Colon (tissue), 2 donors: ENCODE data around the gene GABRE.
"Not testable (repeated sequence)": the region's sequence is repeated elsewhere in the genome, so short reads cannot be mapped to it uniquely, and the experiment has no call there.

Experiments used
- FAIRE-seq: peaks from 2 replicates; lab custom pipeline; 2012; peaks lifted over from hg19 to GRCh38; lab: Jason Lieb, UNC
- donor health status: control.
- donor health status: control.

GABRE gene

GRCh38 chrX:151970027-151970426, 4.4 kb downstream of the GABRE start:
- FAIRE-seq = no peak

DNA sequence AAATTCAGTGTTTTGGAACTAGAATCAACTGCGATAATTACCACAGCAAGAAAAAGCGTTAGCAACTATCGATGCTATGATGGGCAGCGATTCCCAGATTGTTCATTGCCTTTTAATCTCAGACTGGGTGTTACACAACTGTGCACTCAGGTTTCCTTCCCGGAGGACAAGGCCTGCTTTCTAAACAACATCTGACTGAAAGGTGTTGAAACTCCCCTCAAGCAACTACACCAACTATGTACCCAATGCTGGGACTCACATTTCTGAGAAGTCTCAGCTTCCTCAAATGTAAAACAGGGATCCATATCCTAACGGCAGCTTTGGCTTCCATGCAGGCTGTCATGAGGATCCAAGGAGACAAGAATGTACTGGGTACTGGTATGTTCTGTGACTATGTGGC, 8.2 kb downstream of the GABRE start:
- no peak for FAIRE-seq

DNA sequence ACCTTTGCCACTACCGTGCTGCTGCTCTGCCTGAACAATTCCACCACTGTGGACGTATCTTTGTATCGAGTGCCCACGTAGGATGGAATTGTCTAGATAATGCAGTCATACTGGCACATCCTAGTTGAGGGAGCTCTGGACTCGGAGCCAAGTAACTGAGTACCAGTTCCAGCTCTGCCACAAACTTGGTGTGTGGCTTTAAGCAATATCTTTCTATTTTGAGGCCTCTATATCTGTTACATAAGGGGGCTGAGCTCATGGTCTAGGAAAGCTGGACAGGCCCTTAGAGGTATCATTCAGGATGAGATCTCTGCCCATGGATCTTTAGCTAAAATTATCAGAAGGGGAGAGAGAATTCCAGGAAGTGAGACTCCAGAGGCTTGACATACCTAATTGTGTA, 12.4 kb downstream of the GABRE start:
- FAIRE-seq = no peak

DNA sequence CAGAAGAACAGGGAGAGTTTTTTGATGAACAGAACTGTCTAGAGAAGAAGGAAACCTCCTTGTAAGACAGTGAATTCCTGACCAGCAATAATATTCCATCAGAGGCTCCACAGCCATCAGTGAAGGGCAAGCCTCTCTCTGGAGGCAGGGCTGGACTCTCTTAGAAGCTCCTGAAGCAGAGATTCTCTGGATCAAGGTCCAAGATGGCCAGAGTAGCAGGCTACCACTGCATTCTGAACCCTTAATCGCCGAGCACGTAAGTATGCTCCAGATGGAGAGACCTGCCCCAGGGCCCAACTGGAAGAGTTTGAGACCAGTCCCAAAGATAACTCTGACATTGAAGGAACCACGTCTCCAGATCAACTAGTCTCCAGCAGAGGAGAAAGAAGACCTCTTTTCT, 16.4 kb downstream of the GABRE start:
- FAIRE-seq = no peak

DNA sequence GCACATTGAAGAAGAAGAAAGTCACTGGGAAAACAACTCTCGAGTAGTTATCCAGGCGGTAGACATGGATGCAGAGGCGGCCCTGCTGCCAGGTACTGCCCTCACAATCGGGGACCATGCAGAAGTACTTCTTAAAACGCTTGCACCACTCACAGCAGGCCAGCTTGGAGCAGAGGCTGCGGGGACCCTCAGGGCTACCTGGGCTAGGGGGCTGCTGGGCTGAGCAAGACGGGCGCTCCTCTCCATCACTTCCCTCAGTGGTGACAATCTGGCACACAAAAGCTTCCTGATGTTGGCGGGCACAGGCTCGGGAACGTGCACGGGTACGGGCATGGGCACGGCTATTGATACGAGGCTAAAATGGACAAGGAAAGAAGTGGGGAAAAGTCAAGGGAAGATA, 19.7 kb downstream of the GABRE start:
- FAIRE-seq = no peak

GRCh38 chrX:151938172-151938571, 36.3 kb downstream of the GABRE start:
- FAIRE-seq = no peak

DNA sequence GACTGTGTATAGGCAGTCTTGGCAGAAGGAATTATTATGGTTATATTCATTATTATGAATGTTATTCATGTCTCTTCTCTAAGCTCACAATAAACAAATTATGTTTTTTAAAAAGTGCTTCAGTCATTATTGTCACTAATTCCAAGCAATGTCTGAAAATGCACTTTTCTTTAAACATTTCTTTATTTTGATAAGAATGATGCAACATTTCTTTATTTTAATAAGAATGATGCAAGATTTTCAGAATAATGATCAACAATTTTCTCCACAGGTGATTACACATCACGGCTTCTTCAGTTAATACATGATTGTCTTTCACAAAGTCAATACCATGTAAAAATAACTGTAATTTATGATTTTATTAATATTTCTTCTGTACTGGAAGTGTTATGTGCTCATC, 39.1 kb downstream of the GABRE start:
- FAIRE-seq = peak; percentile 82

GRCh38 chrX:151929126-151929525, 45.4 kb downstream of the GABRE start:
- FAIRE-seq = no peak

DNA sequence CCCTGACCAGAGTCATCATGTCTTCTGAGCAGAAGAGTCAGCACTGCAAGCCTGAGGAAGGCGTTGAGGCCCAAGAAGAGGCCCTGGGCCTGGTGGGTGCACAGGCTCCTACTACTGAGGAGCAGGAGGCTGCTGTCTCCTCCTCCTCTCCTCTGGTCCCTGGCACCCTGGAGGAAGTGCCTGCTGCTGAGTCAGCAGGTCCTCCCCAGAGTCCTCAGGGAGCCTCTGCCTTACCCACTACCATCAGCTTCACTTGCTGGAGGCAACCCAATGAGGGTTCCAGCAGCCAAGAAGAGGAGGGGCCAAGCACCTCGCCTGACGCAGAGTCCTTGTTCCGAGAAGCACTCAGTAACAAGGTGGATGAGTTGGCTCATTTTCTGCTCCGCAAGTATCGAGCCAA, 50.8 kb downstream of the GABRE start:
- FAIRE-seq = no peak

DNA sequence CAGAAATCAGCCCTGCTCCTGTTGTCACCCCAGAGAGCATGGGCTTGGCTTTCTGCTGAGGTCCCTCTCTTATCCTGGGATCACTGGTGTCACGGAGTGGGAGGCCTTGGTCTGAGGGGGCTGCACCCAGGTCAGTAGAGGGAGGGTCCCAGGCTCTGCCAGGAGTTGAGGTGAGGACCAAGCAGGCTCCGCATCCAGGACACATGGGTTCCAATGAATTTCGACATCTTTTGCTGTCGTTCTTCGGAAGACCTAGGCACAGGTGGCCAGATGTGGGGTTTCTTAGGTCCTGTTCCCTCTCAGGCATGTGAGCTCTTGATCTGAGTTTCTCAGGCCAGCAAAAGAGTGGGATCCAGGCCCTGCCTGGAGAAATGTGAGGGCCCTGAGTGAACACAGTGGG, 51.8 kb downstream of the GABRE start:
- no peak for FAIRE-seq

DNA sequence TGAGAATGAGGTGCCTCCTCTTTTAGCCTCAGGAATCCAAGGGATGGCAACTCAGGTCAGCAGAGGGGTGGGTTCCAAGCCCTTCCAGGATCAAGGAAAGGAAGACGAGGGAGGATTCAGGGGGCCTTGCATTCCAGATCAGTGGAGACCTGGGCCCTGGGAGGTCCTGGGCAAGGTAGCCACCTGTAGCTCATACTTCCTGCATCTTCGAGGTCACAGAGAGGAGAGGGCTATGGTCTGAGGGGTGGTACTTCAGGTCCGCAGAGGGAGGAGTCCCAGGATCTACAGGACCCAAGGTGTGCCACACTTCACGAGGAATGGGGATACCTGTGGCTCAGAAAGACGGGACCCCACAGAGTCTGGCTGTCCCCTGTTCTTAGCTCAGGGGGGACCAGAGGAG, 52.6 kb downstream of the GABRE start:
- no peak for FAIRE-seq

DNA sequence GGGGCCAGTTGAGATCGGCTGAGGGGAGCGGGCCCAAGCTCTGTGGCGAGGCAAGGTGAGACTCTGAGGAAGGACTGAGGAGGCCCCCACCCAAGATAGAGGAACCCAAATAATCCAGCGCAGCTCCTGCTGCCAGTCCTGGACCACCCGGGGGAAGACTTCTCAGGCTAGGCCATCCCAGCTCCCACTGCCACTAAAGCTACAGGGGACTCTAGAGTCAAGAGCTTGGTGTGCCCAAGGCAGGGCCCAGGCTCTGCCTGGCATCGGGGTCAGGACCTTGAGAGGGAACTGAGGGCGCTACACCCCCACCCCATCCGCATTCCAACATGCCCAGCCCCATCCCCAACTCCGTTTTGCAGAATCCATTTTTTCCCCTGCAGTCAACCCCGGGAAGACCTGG, 53.2 kb downstream of the GABRE start:
- FAIRE-seq = no peak

GRCh38 chrX:151920530-151920929, 53.9 kb downstream of the GABRE start:
- FAIRE-seq = no peak

DNA sequence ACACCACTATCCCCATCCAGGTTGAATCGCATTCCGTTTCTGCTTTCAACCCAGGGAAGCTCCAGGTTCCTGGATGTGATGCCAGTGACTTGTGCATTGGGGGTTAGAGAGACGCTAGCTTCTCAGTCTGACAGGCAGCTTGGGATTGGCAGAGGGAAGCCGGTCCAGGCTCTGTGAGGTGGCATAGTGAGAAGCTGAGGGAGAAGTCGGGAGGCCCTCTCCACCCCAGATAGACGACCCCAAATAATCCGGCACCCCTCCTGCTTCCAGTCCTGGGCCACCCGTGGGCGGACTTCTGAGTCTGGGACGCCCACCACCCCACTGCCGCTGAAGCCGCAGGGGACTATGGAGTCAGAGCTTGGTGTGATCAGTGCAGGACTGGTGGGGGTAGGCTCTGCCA, 54.4 kb downstream of the GABRE start:
- no peak for FAIRE-seq

DNA sequence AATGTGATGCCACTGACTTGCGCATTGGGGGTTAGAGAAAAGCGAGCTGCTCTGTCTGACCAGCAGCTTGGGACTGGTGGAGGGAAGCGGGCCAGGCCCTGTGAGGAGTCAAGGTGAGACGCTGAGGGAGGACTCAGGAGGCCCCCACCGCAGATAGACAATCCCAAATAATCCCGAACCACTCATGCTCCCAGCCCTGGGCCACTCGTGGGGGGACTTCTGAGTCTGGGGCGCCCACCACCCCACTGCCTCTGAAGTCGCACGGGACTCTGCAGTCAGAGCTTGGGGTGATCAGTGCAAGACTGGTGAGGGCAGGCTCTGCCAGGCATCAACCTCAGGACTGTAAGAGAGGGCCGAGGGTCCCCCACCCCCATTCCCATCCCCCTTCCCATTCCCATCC, 54.9 kb downstream of the GABRE start:
- no peak for FAIRE-seq

- not testable (repeated sequence) for FAIRE-seq
These were observed 55.7 kb downstream of the GABRE start for GRCh38 chrX:151918736-151919135.

- FAIRE-seq = no peak
These were observed 61.7 kb downstream of the GABRE start, which contains the start of gene MAGEA4 for GRCh38 chrX:151912780-151913179. MAGEA4 (plus strand) TSS chrX:151912889; CDS start chrX:151923665, 10,776 bp downstream.

GRCh38 chrX:151912221-151912620, 62.3 kb downstream of the GABRE start:
- FAIRE-seq = no peak

GRCh38 chrX:151904989-151905388, 69.5 kb downstream of the GABRE start:
- FAIRE-seq = no peak
